H1 (cell line): Measurements from ENCODE around the gene KMT2A. TPM values are rescaled to one million over a fixed set of nuclear protein-coding genes. Genes with fewer than 3 reads are reported as not detected.
A peak's percentile ranks its signal among the peaks of the same experiment; 100 is the strongest.

Experiments used
- ASH2L ChIP-seq: fragments of 200-600, 300-600 bp; sonication (generic); IDR thresholded peaks from one replicate; pipeline ENCODE4 v1.7.1; 2017; ENCODE audit warnings: low read length
- BRCA1 ChIP-seq: IDR thresholded peaks from 2 replicates; pipeline ENCODE4 v1.6.1; 2012; ENCODE audit warnings: low read depth, low read length, improper control_type of control experiment
- CBX5 ChIP-seq: fragments of 300-800, 300-1000 bp; sonication (generic); IDR thresholded peaks from 2 replicates; pipeline ENCODE4 v1.7.1; 2016; ENCODE audit warnings: antibody characterized with exemption, low read length, low read depth
- CBX8 ChIP-seq: fragments of 300-800, 300-1000 bp; sonication (generic); IDR thresholded peaks from 2 replicates; pipeline ENCODE4 v1.7.1; 2016; ENCODE audit warnings: low read depth, low read length, borderline replicate concordance
- CREB1 ChIP-seq: IDR thresholded peaks from 2 replicates; pipeline ENCODE4 v1.6.1; 2012; ENCODE audit warnings: inconsistent platforms
- EGR1 ChIP-seq: IDR thresholded peaks from 2 replicates; pipeline ENCODE4 v1.6.1; 2011; ENCODE audit warnings: low read depth, low read length, borderline replicate concordance
- EZH2 ChIP-seq: fragments of 200-600 bp; sonication (generic); IDR thresholded peaks from 2 replicates; pipeline ENCODE4 v1.7.1; 2012; ENCODE audit warnings: low read depth, mild to moderate bottlenecking, moderate library complexity, low read length, inconsistent platforms; ENCODE audit not compliant: severe bottlenecking
- GABPA ChIP-seq: IDR thresholded peaks from 2 replicates; pipeline ENCODE4 v1.6.1; 2011; ENCODE audit warnings: mild to moderate bottlenecking, low read length, moderate library complexity, borderline replicate concordance; ENCODE audit not compliant: insufficient read depth
- HDAC6 ChIP-seq: IDR thresholded peaks from one replicate; pipeline ENCODE4 v1.7.1; 2012; ENCODE audit warnings: low read depth, mild to moderate bottlenecking, inconsistent platforms, low read length, moderate library complexity
- KDM4A ChIP-seq: IDR thresholded peaks from one replicate; pipeline ENCODE4 v1.7.1; 2012; ENCODE audit warnings: low read depth, mild to moderate bottlenecking, moderate library complexity, low read length, inconsistent platforms; ENCODE audit not compliant: severe bottlenecking
- KDM5A ChIP-seq: fragments of 200-600 bp; IDR thresholded peaks from 2 replicates; pipeline ENCODE4 v1.7.1; 2012; ENCODE audit warnings: mild to moderate bottlenecking, low read length, inconsistent platforms, mixed read lengths
- NANOG ChIP-seq: IDR thresholded peaks from 2 replicates; pipeline ENCODE4 v1.6.1; 2011; ENCODE audit warnings: low read length, low read depth, mild to moderate bottlenecking, inconsistent platforms; ENCODE audit not compliant: insufficient read depth, poor library complexity, severe bottlenecking
- NRF1 ChIP-seq: IDR thresholded peaks from 2 replicates; pipeline ENCODE4 v1.6.1; 2011; ENCODE audit warnings: mild to moderate bottlenecking, low read depth, low read length, improper control_type of control experiment
- PHF8 ChIP-seq: fragments of 200-600 bp; sonication (generic); conservative IDR thresholded peaks from 2 replicates; pipeline ENCODE4 v1.7.1; 2012; ENCODE audit warnings: low read depth, mild to moderate bottlenecking, inconsistent platforms, low read length, moderate library complexity
- RBBP5 ChIP-seq: IDR thresholded peaks from 2 replicates; pipeline ENCODE4 v1.7.1; 2012; ENCODE audit warnings: low read depth, mild to moderate bottlenecking, inconsistent platforms, low read length, moderate library complexity, borderline replicate concordance
- RNF2 ChIP-seq: fragments of 200-900, 300-1000 bp; sonication (generic); IDR thresholded peaks from 2 replicates; pipeline ENCODE4 v1.7.1; 2016; ENCODE audit warnings: borderline replicate concordance, low read depth, mild to moderate bottlenecking, antibody characterized with exemption, low read length; ENCODE audit not compliant: poor library complexity, severe bottlenecking; ENCODE audit errors: missing control alignments
- SIN3A ChIP-seq, 2 experiments: IDR thresholded peaks in 1 of 2; conservative IDR thresholded peaks in 1 of 2; 2 replicates each; pipeline ENCODE4 v1.6.1; 2011 to 2012; ENCODE audit warnings: low read length in 2 of 2, improper control_type of control experiment in 1 of 2, low read depth in 1 of 2, mild to moderate bottlenecking in 1 of 2
- SIRT6 ChIP-seq: IDR thresholded peaks from one replicate; pipeline ENCODE4 v1.7.1; 2012; ENCODE audit warnings: low read length, inconsistent platforms
- SIX5 ChIP-seq: IDR thresholded peaks from 2 replicates; pipeline ENCODE4 v1.6.1; 2011; ENCODE audit warnings: mild to moderate bottlenecking, low read depth, low read length
- SP4 ChIP-seq: IDR thresholded peaks from 2 replicates; pipeline ENCODE4 v1.6.1; 2012; ENCODE audit warnings: low read length, inconsistent platforms
- TBP ChIP-seq: IDR thresholded peaks from 2 replicates; pipeline ENCODE4 v1.6.1; 2011; ENCODE audit warnings: low read depth, low read length, improper control_type of control experiment
- TCF12 ChIP-seq: IDR thresholded peaks from 2 replicates; pipeline ENCODE4 v1.6.1; 2011; ENCODE audit warnings: low read depth, mild to moderate bottlenecking, low read length
- TEAD4 ChIP-seq: IDR thresholded peaks from 2 replicates; pipeline ENCODE4 v1.6.1; 2012; ENCODE audit warnings: low read depth, low read length, inconsistent platforms, mixed read lengths
- polyA plus RNA-seq, 7 experiments: library from polyadenylated mRNA; depleted of rRNA in 3 of 7; stranded (reverse) in 5 of 7; unstranded in 2 of 7; fragments of >200 nt in 5 of 7; fragments of 200-250 nt in 2 of 7; gene quantifications; 1 replicate in 5 of 7; 2 replicates in 1 of 7; 4 replicates in 1 of 7; pipeline versions ENCODE4 v1.2.1 to v1.2.3, GENCODE V29; 2011 to 2013; ENCODE audit warnings: missing spikeins in 2 of 7, mixed read lengths in 2 of 7
- total RNA-seq: library from RNA; stranded (reverse); fragmentation: NEBNext Ultra II Directional; extraction: Animal tissue kit (Norgen Biotek cat#: 25700); gene quantifications from 2 replicates; pipeline ENCODE4 v1.2.1, GENCODE V29; 2021
- TF ChIP-seq, protein P1 (sequence below): IDR thresholded peaks from 2 replicates; pipeline ENCODE4 v1.6.1; 2012; ENCODE audit warnings: inconsistent platforms

The KMT2A gene
- total and polyA plus RNA-seq, 2 of the 8 experiments (the other 6 are each of a cell fraction or from before 2014, with no cell fraction given): 35.9 to 62.1 TPM

DNA sequence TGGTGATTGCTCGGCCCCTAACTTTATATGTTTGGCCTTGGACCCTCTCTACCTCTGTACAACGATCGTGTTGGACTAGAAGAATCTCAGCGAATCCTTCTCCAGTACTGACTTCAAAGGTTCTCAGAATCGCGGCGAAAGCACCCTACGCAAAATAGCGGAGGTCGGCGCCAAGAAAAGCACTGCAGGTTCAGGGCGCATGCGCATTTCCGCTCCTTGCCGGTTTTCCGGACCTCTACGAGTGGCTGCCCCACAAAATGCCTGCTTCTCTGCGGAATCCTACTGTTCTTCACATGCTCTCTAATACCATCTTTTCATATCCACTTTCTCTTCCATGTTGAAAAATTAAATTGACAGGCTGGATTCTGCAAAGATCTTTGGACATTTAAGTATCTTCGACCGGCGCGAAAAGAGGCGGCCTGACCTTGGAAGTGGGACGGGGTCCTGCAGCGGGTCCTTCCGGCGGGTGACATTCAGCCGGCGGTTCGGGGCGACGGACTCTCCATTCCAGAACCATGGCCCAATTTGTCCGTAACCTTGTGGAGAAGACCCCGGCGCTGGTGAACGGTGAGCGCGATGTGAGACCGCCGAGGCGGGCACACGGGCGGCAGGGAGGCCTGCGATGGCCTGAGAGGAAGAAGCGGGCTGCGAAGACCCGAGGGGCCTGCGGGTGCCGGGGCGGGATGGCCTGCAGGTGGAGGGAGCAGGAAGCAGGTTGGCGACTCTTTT is 35.0 kb upstream of the KMT2A start, which contains the start of gene ATP5MG (continued):
- TF ChIP-seq ASH2L: peak; percentile 98
- no peak for TF ChIP-seq TCF12
- peak; percentile 48 for TF ChIP-seq TBP
- no peak for TF ChIP-seq BRCA1
- TF ChIP-seq PHF8: peak; percentile 57; the same call in 1 of the 2 replicates
- no peak for TF ChIP-seq NANOG
- no peak for TF ChIP-seq SIX5
- TF ChIP-seq SIN3A (conservative IDR thresholded peaks at IDR 0.05 in 1 of 2, IDR thresholded peaks at IDR 0.05 in 1 of 2; ENCODE audit: low read depth in 1 of 2, low read length in 2 of 2): no peak; a peak in 3 of 4 replicates
- no peak for TF ChIP-seq EGR1
- no peak for TF ChIP-seq CBX8
- TF ChIP-seq, protein P1, sequence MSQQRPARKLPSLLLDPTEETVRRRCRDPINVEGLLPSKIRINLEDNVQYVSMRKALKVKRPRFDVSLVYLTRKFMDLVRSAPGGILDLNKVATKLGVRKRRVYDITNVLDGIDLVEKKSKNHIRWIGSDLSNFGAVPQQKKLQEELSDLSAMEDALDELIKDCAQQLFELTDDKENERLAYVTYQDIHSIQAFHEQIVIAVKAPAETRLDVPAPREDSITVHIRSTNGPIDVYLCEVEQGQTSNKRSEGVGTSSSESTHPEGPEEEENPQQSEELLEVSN: no peak; the same call in 1 of the 2 replicates
- TF ChIP-seq KDM4A: peak; percentile 43
- TF ChIP-seq CREB1: 0 out of 2 replicates have a peak, but pooled peaks have one; percentile 44
- no peak for TF ChIP-seq EZH2
- peak; percentile 100 for TF ChIP-seq SP4
- TF ChIP-seq NRF1: peak; percentile 55; the same call in 1 of the 2 replicates
- TF ChIP-seq SIRT6: no peak
- TF ChIP-seq HDAC6: no peak
- TF ChIP-seq KDM5A: peak; percentile 64; the same call in 1 of the 2 replicates
- TF ChIP-seq CBX5: no peak
- TF ChIP-seq RNF2: no peak
- TF ChIP-seq GABPA: 0 out of 2 replicates have a peak, but pooled peaks have one; percentile 18
- peak; percentile 82 for TF ChIP-seq RBBP5
- TF ChIP-seq TEAD4: 0 out of 2 replicates have a peak, but pooled peaks have one; percentile 4
